GM12864 (cell line): ENCODE data around the gene MAGI1.
"Not testable (repeated sequence)": the region's sequence is repeated elsewhere in the genome, so short reads cannot be mapped to it uniquely, and the experiment has no call there.

Source experiments
- DNase-seq: peaks from one replicate; pipeline ENCODE4 v3.0.0-alpha.2; 2011; ENCODE audit warnings: low read depth
- H3K4me3 ChIP-seq: 2 replicates; pipeline ENCODE4 v1.5.1; 2011; ENCODE audit warnings: mild to moderate bottlenecking, low read depth, low read length, control low read depth
- TF ChIP-seq, protein P1 (sequence below): IDR thresholded peaks from 2 replicates; pipeline ENCODE4 v1.5.1; 2011; ENCODE audit warnings: low read depth, mild to moderate bottlenecking, moderate library complexity, low read length, control low read depth, inconsistent platforms; ENCODE audit errors: missing control alignments

The MAGI1 gene

GRCh38 chr3:66035763-66036477, 2.8 kb downstream of the MAGI1 start:
- DNase-seq = no peak
- no peak overlapping the region for H3K4me3 ChIP-seq
- TF ChIP-seq, protein P1, sequence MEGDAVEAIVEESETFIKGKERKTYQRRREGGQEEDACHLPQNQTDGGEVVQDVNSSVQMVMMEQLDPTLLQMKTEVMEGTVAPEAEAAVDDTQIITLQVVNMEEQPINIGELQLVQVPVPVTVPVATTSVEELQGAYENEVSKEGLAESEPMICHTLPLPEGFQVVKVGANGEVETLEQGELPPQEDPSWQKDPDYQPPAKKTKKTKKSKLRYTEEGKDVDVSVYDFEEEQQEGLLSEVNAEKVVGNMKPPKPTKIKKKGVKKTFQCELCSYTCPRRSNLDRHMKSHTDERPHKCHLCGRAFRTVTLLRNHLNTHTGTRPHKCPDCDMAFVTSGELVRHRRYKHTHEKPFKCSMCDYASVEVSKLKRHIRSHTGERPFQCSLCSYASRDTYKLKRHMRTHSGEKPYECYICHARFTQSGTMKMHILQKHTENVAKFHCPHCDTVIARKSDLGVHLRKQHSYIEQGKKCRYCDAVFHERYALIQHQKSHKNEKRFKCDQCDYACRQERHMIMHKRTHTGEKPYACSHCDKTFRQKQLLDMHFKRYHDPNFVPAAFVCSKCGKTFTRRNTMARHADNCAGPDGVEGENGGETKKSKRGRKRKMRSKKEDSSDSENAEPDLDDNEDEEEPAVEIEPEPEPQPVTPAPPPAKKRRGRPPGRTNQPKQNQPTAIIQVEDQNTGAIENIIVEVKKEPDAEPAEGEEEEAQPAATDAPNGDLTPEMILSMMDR = no peak

DNA sequence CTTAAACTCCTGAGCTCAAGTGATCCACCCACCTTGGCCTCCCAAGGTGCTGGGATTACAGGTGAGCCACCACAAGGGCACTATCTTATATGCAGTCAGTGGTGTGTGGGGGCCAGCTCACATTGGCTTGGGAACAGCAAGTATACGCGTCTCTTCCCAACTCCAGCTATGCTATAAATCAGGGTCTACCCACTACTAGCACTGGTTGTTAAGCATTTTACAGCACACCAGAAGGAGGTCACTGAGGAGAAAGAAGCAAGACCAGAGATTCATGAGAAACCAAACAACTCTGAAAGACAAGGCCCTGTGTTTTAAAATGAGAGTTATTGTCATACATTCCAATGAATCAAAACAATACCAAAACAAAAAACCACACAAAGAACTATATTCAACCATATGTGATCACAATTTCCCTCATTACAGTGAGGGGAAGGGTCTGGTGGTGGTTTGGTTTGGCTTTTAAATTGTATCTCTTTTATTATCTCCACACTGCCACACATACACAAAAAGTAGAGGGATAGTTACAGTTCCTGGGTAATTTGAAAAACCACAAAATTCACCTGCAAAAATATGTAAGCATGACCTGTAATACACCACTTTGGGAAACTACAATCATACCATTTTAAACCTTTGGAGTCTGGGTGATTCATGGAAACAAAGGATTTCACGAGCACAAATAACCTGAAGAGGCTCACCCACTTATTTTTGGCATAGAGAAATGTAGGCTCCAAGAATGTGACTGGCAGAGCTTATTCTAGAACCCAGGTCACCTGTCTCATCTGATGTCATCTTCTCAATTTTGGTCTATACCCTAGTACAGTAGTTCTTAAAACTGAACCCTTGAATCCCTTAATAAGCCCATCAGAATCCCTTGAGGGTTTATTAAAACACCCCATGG, 5.2 kb downstream of the MAGI1 start:
- no peak overlapping the region for H3K4me3 ChIP-seq
- no peak for DNase-seq
- TF ChIP-seq, protein P1 = no peak

DNA sequence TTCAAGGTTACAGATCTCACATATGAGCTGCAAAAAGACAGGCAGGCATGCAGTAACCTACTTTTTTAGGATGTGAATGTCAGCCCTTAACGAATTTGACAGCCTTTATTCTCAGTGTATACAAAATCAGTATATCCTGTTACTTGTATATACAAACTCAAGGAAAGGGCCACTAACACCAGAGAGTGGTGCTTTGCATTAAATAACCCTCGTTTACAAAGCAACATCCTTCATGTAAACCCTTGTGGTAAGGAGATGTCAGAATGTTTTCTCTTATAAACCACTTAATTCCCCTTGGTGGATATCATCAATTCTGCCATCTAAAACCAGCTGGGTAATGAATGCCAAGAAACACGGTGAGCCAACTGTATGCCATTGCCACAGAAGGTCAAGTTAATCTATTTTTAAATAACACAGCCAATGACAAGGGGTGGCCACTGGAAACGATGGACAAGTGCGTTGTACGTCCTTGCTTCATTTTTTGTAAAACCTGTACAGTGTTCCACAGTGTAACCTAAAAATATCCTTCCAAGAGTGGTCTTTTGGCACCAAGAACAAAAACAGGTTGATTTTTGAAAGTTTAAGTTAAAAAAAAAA, 7.5 kb downstream of the MAGI1 start:
- no peak overlapping the region for H3K4me3 ChIP-seq
- no peak for DNase-seq
- TF ChIP-seq, protein P1 = no peak

GRCh38 chr3:66029443-66029842, 9.3 kb downstream of the MAGI1 start:
- DNase-seq = no peak
- TF ChIP-seq, protein P1 = no peak
- no peak overlapping the region for H3K4me3 ChIP-seq

DNA sequence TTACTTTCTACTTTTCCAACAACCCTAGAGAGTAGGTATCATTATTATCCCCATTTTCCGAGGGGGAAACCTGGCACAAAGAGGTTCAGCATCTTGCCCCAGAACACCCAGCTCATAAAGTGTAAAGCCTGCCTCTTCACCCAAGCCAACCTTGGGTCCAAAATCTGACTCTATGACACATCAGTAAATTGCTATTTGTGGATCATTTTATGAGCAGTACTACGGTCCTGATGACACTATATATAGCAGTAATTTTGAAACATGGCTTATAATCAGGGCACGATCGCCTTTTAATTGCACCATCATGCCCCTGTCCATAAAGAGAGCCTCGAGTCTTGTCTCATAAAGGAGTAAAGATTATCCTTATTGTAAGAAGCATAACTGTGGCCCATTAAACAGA, 9.7 kb downstream of the MAGI1 start:
- TF ChIP-seq, protein P1 = no peak
- no peak for DNase-seq
- H3K4me3 ChIP-seq = no peak overlapping the region

GRCh38 chr3:66028457-66028856, 10.3 kb downstream of the MAGI1 start:
- no peak for DNase-seq
- TF ChIP-seq, protein P1 = no peak
- no peak overlapping the region for H3K4me3 ChIP-seq

- not testable (repeated sequence) for H3K4me3 ChIP-seq, DNase-seq
Measured at GRCh38 chr3:66027099-66027498, 11.6 kb downstream of the MAGI1 start.
